H1 (cell line): Measurements from ENCODE around the gene DENND1A. TPM values are rescaled to one million over a fixed set of nuclear protein-coding genes. Genes with fewer than 3 reads are reported as not detected.

Source experiments
- CTCF ChIA-PET: fragments of 300-600 bp; sonication (Branson Sonifier 250); formaldehyde crosslinking; loops from one replicate; lab custom pipeline; 2021; ENCODE audit not compliant: partially characterized antibody; lab: Charles Lee
- POLR2A ChIA-PET: fragments of 300-600 bp; sonication (Branson Sonifier 250); formaldehyde crosslinking; loops from one replicate; lab custom pipeline; 2021; ENCODE audit warnings: inconsistent platforms; ENCODE audit not compliant: partially characterized antibody; lab: Charles Lee
- DNase-seq, 2 experiments: peaks; one replicate each; pipeline versions ENCODE4 v3.0.0 to v3.0.0-alpha.2; 2010 to 2022; ENCODE audit warnings: low spot score in 2 of 2, low read depth in 1 of 2, mixed read lengths in 1 of 2
- FAIRE-seq: peaks from 2 replicates; lab custom pipeline; 2011; peaks lifted over from hg19 to GRCh38; lab: Jason Lieb, UNC
- H2AFZ ChIP-seq: 2 replicates; pipeline ENCODE4 v1.8.1; 2012; ENCODE audit warnings: low read length, inconsistent platforms
- H2AK5ac ChIP-seq: 2 replicates; pipeline ENCODE4 v1.6.1; 2013; ENCODE audit warnings: low read depth, low read length
- H2BK120ac ChIP-seq: replicated peaks from 2 replicates; pipeline ENCODE3; 2013; ENCODE audit warnings: low read depth, low read length, inconsistent platforms
- H2BK12ac ChIP-seq: 2 replicates; pipeline ENCODE4 v1.6.1; 2013; ENCODE audit warnings: low read depth, low read length
- H2BK15ac ChIP-seq: 2 replicates; pipeline ENCODE4 v1.6.1; 2013; ENCODE audit warnings: low read length
- H2BK20ac ChIP-seq: 2 replicates; pipeline ENCODE4 v1.6.1; 2013; ENCODE audit warnings: low read length
- H2BK5ac ChIP-seq: 2 replicates; pipeline ENCODE4 v1.6.1; 2013; ENCODE audit warnings: low read depth, low read length
- H3K14ac ChIP-seq: 2 replicates; pipeline ENCODE4 v1.6.1; 2013; ENCODE audit warnings: inconsistent platforms; ENCODE audit not compliant: insufficient read length
- H3K18ac ChIP-seq: 2 replicates; pipeline ENCODE4 v1.6.1; 2013; ENCODE audit warnings: low read length; ENCODE audit errors: extremely low read depth
- H3K23ac ChIP-seq: 2 replicates; pipeline ENCODE4 v1.6.1; 2013; ENCODE audit warnings: inconsistent platforms; ENCODE audit not compliant: insufficient read length
- H3K23me2 ChIP-seq: 2 replicates; pipeline ENCODE4 v1.6.1; 2013; ENCODE audit warnings: low read depth, low read length
- H3K27ac ChIP-seq: 2 replicates; pipeline ENCODE4 v1.6.1; 2011; ENCODE audit warnings: low read depth, low read length, inconsistent platforms
- H3K27me3 ChIP-seq, 4 experiments: replicated peaks in 1 of 4; 1 replicate in 1 of 4; 2 replicates in 3 of 4; pipeline versions ENCODE4 v1.6.1 to v1.8.1; 2011 to 2013; ENCODE audit warnings: low read length in 3 of 4, mild to moderate bottlenecking in 3 of 4, inconsistent platforms in 2 of 4, mixed read lengths in 2 of 4, moderate library complexity in 1 of 4; ENCODE audit not compliant: control insufficient read depth in 3 of 4, insufficient read depth in 3 of 4; ENCODE audit errors: extremely low read depth in 1 of 4
- H3K36me3 ChIP-seq, 4 experiments: 2 replicates each; pipeline versions ENCODE4 v1.6.1 to v1.8.1; 2011 to 2013; ENCODE audit warnings: mild to moderate bottlenecking in 4 of 4, low read length in 3 of 4, moderate library complexity in 2 of 4, control low read depth in 1 of 4, inconsistent platforms in 1 of 4; ENCODE audit not compliant: insufficient read depth in 4 of 4, control insufficient read depth in 2 of 4
- H3K4ac ChIP-seq: replicated peaks from 2 replicates; pipeline ENCODE3; 2013; ENCODE audit warnings: low read length, low read depth, mixed read lengths, inconsistent platforms; ENCODE audit not compliant: insufficient read length
- H3K4me1 ChIP-seq, 4 experiments: replicated peaks in 1 of 4; 1 replicate in 1 of 4; 2 replicates in 3 of 4; pipeline versions ENCODE4 v1.6.1 to v1.8.1; 2011 to 2013; ENCODE audit warnings: low read length in 3 of 4, inconsistent platforms in 2 of 4, mixed read lengths in 1 of 4; ENCODE audit not compliant: insufficient read depth in 4 of 4, control insufficient read depth in 3 of 4
- H3K4me2 ChIP-seq, 2 experiments: 2 replicates each; pipeline versions ENCODE4 v1.6.1 to v1.8.1; 2011 to 2013; ENCODE audit warnings: low read depth in 2 of 2, low read length in 2 of 2, control low read depth in 1 of 2, inconsistent platforms in 1 of 2, mild to moderate bottlenecking in 1 of 2; ENCODE audit not compliant: insufficient read depth in 1 of 2
- H3K4me3 ChIP-seq, 4 experiments: fragments of 200-600, 300-600 bp in 1 of 4; sonication (generic), shearing (Covaris generic), sonication (Bioruptor Twin) in 1 of 4; 2 replicates each; pipeline versions ENCODE4 v1.5.1 to v1.8.1; 2011 to 2016; ENCODE audit warnings: low read length in 4 of 4, low read depth in 3 of 4, control low read depth in 2 of 4, inconsistent platforms in 2 of 4, mild to moderate bottlenecking in 2 of 4, mixed read lengths in 1 of 4, moderate library complexity in 1 of 4; ENCODE audit not compliant: insufficient read depth in 2 of 4; ENCODE audit errors: extremely low read depth in 1 of 4
- H3K56ac ChIP-seq: replicated peaks from 2 replicates; pipeline ENCODE3; 2013; ENCODE audit warnings: low read depth, mild to moderate bottlenecking, mixed read lengths, low read length, inconsistent platforms; ENCODE audit not compliant: insufficient read length
- H3K79me1 ChIP-seq: 2 replicates; pipeline ENCODE4 v1.6.1; 2013; ENCODE audit warnings: low read depth, low read length, control low read depth
- H3K79me2 ChIP-seq, 2 experiments: 2 replicates each; pipeline versions ENCODE4 v1.6.1 to v1.8.1; 2012 to 2013; ENCODE audit warnings: low read length in 2 of 2, mild to moderate bottlenecking in 2 of 2, inconsistent platforms in 1 of 2; ENCODE audit not compliant: insufficient read depth in 2 of 2, control insufficient read depth in 1 of 2
- H3K9ac ChIP-seq, 4 experiments: replicated peaks in 1 of 4; 1 replicate in 1 of 4; 2 replicates in 3 of 4; pipeline versions ENCODE4 v1.6.1 to v1.8.1; 2011 to 2013; ENCODE audit warnings: low read depth in 3 of 4, low read length in 3 of 4, control low read depth in 2 of 4, mild to moderate bottlenecking in 2 of 4, moderate library complexity in 2 of 4, inconsistent platforms in 1 of 4; ENCODE audit errors: extremely low read depth in 1 of 4
- H3K9me3 ChIP-seq, 2 experiments: 2 replicates each; pipeline versions ENCODE4 v1.6.1 to v1.8.1; 2012 to 2013; ENCODE audit warnings: mild to moderate bottlenecking in 2 of 2, moderate library complexity in 2 of 2, control low read depth in 1 of 2, inconsistent platforms in 1 of 2, low read depth in 1 of 2, low read length in 1 of 2, mixed read lengths in 1 of 2; ENCODE audit not compliant: insufficient read depth in 2 of 2
- H4K20me1 ChIP-seq, 2 experiments: replicated peaks in 1 of 2; 2 replicates each; pipeline versions ENCODE3 to v1.8.1; 2011 to 2013; ENCODE audit warnings: inconsistent platforms in 2 of 2, low read length in 2 of 2, mild to moderate bottlenecking in 1 of 2; ENCODE audit not compliant: insufficient read depth in 2 of 2, control insufficient read depth in 1 of 2
- H4K5ac ChIP-seq: 2 replicates; pipeline ENCODE4 v1.6.1; 2013; ENCODE audit warnings: low read length, low read depth, mixed read lengths, inconsistent platforms; ENCODE audit not compliant: insufficient read length
- H4K8ac ChIP-seq: 2 replicates; pipeline ENCODE4 v1.8.0; 2013; ENCODE audit warnings: mild to moderate bottlenecking, moderate library complexity, low read length, inconsistent platforms; ENCODE audit not compliant: insufficient read depth; ENCODE audit errors: extremely low read depth
- H4K91ac ChIP-seq: replicated peaks from 2 replicates; pipeline ENCODE3; 2013; ENCODE audit warnings: low read length, mixed read lengths, inconsistent platforms; ENCODE audit not compliant: insufficient read length
- HDAC2 ChIP-seq, 2 experiments: fragments of 300-600 bp in 1 of 2; sonication (generic) in 1 of 2; IDR thresholded peaks; 2 replicates each; pipeline ENCODE4 v1.6.1; 2011 to 2012; ENCODE audit warnings: low read depth in 2 of 2, low read length in 2 of 2, mild to moderate bottlenecking in 2 of 2, moderate library complexity in 2 of 2, borderline replicate concordance in 1 of 2, inconsistent platforms in 1 of 2
- PHF8 ChIP-seq: fragments of 200-600 bp; sonication (generic); conservative IDR thresholded peaks from 2 replicates; pipeline ENCODE4 v1.7.1; 2012; ENCODE audit warnings: low read depth, mild to moderate bottlenecking, inconsistent platforms, low read length, moderate library complexity
- POLR2A ChIP-seq, 2 experiments: IDR thresholded peaks; 1 replicate in 1 of 2; 2 replicates in 1 of 2; pipeline ENCODE4 v1.6.1; 2011; ENCODE audit warnings: low read depth in 2 of 2, low read length in 2 of 2, mild to moderate bottlenecking in 2 of 2; ENCODE audit errors: control extremely low read depth in 1 of 2
- WGBS, 2 experiments: shearing (Covaris generic) in 1 of 2; methylation state at CpG; one replicate each; pipeline versions ENCODE4 v1.1.6 to v1.1.7; 2013 to 2015; ENCODE audit warnings: low lambda C conversion rate in 2 of 2, mixed read lengths in 2 of 2, inconsistent platforms in 1 of 2, low coverage in 1 of 2, missing lambda C conversion rate in 1 of 2; ENCODE audit not compliant: insufficient replicate concordance in 2 of 2, insufficient coverage in 1 of 2, insufficient read length in 1 of 2; ENCODE audit errors: extremely low coverage in 1 of 2, missing lambda C conversion rate in 1 of 2; 5-methylcytosine and 5-hydroxymethylcytosine counted together
- polyA plus RNA-seq, 7 experiments: library from polyadenylated mRNA; depleted of rRNA in 3 of 7; stranded (reverse) in 5 of 7; unstranded in 2 of 7; fragments of >200 nt in 5 of 7; fragments of 200-250 nt in 2 of 7; gene quantifications; 1 replicate in 5 of 7; 2 replicates in 1 of 7; 4 replicates in 1 of 7; pipeline versions ENCODE4 v1.2.1 to v1.2.3, GENCODE V29; 2011 to 2013; ENCODE audit warnings: missing spikeins in 2 of 7, mixed read lengths in 2 of 7
- total RNA-seq: library from RNA; stranded (reverse); fragmentation: NEBNext Ultra II Directional; extraction: Animal tissue kit (Norgen Biotek cat#: 25700); gene quantifications from 2 replicates; pipeline ENCODE4 v1.2.1, GENCODE V29; 2021

Gene DENND1A
- total and polyA plus RNA-seq, 2 of the 8 experiments (the other 6 are each of a cell fraction or from before 2014, with no cell fraction given), result 24.1 to 26.4 TPM

GRCh38 chr9:123376218-123377071 lies 553.5 kb downstream of the DENND1A start:
- Histone ChIP-seq H3K23me2 (0 out of 2 replicates have a peak, but pooled peaks cover 3% of the 10 kb centered on the region), H2AK5ac (no peak overlapping the region), H4K20me1 (peaks cover 8 to 12% of the 10 kb centered on the region in 2 experiments), H3K9me3 (no peaks in the 10 kb centered on the region), H3K27ac (no peak overlapping the region), H3K4me3 (no peak overlapping the region), H3K56ac (no peak overlapping the region), H4K8ac (no peak overlapping the region), H3K9ac (no peak overlapping the region; a peak in 1 of 7 replicates), H2BK12ac (no peak overlapping the region), H2BK15ac (no peak overlapping the region), H3K18ac (no peak overlapping the region), H3K27me3 (peaks cover 0 to 31% (median 22%) of the 10 kb centered on the region in 4 experiments; a peak in 5 of 7 replicates), H2BK5ac (no peak overlapping the region), H3K23ac (no peak overlapping the region), H3K79me2 (no peaks in the 10 kb centered on the region), H3K4me1 (peaks cover 0 to 15% (median 8%) of the 10 kb centered on the region in 4 experiments; a peak in 6 of 7 replicates), H4K5ac (no peak overlapping the region), H4K91ac (no peak overlapping the region), H3K4ac (no peak overlapping the region), H2AFZ (no peak overlapping the region), H3K14ac (no peak overlapping the region), H3K4me2 (no peak overlapping the region), H2BK20ac (no peak overlapping the region), H3K36me3 (peaks cover 0 to 5% (median 0%) of the 10 kb centered on the region in 4 experiments; a peak in 4 of 8 replicates), H3K79me1 (no peaks in the 10 kb centered on the region)
- WGBS, 2 experiments, result 75% methylated on average over 19 of the region's 24 CpGs; no CpG with 5 or more reads in 1 of the 2 experiments
- CTCF ChIA-PET, result interaction anchor here (4.4 to 29.0 kb wide), 2 partner anchors 10 to 18 kb away, joined by 28 to 668 read pairs; partner anchors contain the start of gene CRB2
- FAIRE-seq, result no peak
- POLR2A ChIA-PET, result interaction anchor here (1.5 to 3.9 kb wide), 2 partner anchors 10 to 16 kb away, joined by 4 to 19 read pairs; no protein-coding TSS in a partner anchor
- TF ChIP-seq HDAC2 (IDR thresholded peaks at IDR 0.05; ENCODE audit: borderline replicate concordance in 1 of 2, low read depth in 2 of 2, low read length in 2 of 2) (no peak), POLR2A (IDR thresholded peaks at IDR 0.05; ENCODE audit: control extremely low read depth in 1 of 2, low read depth in 2 of 2, low read length in 2 of 2) (no peak), PHF8 (no peak)
- TF ChIP-seq, all 59 proteins: peak for 0
- H2BK120ac ChIP-seq, result no peak overlapping the region
- no peak for DNase-seq
